Hippocampal formation (tissue), 2 donors: ENCODE measurements around the gene ARHGAP21.
A peak's percentile ranks its signal among the peaks of the same experiment; 100 is the strongest.

ENCODE experiments used
- DNase-seq, 2 donors: peaks; one replicate each; lab custom pipeline; 2025; lab: John Stamatoyannopoulos, UW

ARHGAP21 gene

GRCh38 chr10:24574161-24574560, 149.5 kb downstream of the ARHGAP21 start:
- no peak for DNase-seq

- no peak for DNase-seq
Measured at GRCh38 chr10:24571870-24572450, 151.7 kb downstream of the ARHGAP21 start.

DNA sequence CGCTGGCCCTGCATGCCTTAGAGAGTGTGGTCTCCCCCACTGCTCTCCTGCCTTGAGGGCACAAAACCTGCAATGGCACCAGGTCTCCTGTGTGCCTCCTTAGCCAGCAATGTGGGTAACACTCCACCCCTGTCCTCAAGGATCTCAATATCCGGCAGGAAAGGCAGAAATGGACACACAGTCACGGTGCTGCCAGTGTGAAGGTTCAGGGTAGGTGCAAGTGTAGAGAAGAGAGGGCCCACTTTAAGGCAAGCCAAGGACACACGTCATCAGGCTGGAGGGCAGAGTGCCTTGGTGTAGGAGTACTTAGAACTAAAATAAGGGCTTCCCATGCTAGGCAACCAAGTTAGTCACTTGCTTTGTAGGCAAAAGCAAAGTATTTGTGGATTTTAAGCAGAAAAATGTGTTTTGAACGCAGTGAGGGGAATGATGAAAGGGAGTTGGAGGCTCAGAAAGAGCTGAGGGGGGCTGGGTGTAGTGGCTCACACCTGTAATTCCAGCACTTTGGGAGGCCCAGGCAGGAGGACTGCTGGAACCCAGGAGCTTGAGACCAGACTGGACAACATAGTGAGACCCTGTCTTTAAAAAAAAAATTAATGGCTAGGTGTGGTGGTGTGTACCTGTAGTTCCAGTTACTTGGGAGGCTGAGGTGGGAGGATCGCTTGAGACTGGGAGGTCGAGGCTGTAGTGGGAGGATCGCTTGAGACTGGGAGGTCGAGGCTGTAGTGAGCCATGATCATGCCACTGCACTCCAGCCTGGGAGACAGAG, 152.8 kb downstream of the ARHGAP21 start:
- no peak for DNase-seq

DNA sequence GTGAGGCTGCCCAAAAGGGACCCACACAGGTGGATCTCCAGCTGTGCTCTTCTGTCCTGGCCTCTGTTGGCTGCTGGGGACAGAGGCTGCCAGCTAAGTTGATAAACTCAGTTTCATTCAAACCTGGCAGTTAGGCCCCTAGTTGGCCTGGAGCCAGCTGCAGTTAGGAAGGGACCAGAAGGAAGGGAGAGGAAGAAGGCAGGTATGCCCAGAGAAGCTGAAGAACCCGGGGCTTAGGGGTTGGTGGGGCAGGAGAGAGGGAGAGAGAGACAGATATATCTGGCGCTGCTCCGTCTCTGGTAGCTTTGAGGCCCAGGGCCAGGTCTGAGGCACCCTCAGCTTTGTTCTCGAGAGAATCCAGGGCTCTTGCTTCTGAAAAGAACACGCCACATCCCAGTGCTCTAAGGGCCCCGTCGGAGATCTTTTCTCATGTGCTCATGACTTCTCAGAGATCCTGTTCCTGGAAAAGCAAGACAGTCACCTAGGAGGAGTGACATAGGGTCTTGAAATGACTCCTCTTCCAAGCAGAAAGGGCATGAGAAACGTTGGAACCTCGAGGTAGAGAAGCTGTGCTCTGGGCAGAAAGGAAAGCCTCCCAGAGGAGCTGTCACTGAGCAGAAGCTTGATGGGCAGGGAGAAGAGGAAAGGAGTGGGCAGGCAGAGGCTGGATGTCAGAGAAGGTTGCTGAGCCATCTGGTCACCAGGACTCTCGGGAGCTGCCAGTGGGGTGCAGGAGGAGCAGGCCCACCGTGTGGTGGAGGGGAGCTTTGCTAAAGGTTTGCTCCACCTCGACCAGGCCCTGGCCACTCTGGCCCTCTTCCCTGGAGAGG, 153.6 kb downstream of the ARHGAP21 start:
- DNase-seq, result no peak

GRCh38 chr10:24569330-24569796, 154.3 kb downstream of the ARHGAP21 start:
- DNase-seq, result no peak

DNA sequence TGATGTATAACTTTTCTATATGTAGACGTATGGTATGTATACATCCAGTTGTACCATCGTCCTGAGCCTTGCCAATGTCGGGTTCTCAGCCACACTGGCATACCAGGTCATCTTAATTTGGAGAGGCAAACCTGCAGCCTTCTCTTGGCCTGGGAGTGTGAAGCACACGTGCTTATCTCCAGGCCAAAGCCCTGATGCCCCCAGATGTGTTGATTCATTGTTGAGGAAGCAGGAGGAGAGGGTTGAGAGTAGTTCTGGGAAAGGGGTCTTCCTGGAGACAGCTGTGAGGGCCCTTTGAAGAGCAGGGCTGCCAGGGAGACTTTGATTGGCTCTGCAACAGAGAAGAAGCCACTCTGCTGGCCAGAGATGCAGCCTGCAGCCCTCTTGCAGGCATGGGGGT, 155.6 kb downstream of the ARHGAP21 start:
- no peak for DNase-seq

DNA sequence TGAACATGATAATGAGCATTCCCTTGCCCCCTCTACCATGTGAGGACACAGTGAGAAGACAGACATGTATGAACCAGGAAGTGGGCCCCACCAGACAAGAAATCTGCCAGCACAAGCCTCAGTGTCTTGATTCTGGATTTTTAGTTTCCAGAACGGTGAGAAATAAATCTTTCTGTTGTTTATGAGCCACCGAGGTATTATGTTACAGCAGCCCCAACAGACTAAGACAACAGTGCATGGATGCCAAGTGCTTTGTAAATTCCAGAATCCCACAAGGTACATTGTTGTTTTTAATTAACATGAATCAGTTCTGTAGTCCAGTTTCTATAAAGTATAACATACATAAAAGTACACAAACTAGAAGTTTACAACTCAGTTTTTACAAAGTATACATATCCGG, 162.2 kb downstream of the ARHGAP21 start:
- DNase-seq, result no peak

DNA sequence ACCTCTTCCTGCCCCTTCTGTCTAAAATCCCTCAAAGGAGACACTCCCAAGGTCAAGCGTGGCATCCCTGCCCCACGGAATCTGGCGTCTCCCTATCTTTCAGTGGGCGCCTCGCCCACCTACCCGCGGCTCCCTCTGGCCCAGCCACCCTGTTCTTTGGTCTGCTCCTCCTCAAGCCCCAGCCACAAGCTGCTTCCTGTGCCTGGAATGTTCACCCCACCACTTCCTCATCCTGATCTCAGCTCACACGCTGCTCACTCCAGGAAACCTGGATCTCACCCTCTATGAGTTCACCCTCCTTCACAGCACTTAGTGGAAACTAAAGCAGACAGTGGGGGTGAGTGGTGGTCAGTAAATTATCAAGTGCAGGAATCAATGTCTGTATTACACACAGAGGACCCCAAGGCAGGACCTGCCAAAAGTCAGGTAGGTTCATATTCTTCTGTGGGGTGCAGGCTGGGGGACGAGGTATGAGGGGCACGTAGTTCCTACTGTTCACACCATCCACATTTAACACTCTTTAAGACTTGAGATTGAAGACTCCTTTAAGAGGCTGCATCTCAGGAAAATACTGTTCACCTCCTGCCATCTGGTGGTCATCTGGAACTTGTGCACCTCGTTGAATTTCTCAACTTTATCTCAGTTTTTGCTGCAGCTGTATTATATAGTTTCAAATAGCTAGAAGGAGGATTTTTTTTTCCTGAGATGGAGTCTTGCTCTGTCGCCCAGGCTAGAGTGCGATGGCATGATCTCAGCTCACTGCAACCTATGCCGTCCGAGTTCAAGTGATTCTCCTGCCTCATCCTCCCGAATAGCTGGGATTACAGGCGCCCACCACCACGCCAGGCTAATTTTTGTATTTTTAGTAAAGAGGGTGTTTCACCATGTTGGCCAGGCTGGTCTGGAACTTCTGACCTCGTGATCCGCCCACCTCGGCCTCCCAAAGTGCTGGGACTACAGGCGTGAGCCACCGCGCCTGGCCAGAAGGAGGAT, 166.6 kb downstream of the ARHGAP21 start:
- DNase-seq, result peak; percentile 8 to 28

- no peak for DNase-seq
Measured at GRCh38 chr10:24556126-24556749, 167.4 kb downstream of the ARHGAP21 start.

- no peak for DNase-seq
Measured at GRCh38 chr10:24554036-24554435, 169.7 kb downstream of the ARHGAP21 start.

GRCh38 chr10:24553051-24553612, 170.6 kb downstream of the ARHGAP21 start:
- no peak for DNase-seq

DNA sequence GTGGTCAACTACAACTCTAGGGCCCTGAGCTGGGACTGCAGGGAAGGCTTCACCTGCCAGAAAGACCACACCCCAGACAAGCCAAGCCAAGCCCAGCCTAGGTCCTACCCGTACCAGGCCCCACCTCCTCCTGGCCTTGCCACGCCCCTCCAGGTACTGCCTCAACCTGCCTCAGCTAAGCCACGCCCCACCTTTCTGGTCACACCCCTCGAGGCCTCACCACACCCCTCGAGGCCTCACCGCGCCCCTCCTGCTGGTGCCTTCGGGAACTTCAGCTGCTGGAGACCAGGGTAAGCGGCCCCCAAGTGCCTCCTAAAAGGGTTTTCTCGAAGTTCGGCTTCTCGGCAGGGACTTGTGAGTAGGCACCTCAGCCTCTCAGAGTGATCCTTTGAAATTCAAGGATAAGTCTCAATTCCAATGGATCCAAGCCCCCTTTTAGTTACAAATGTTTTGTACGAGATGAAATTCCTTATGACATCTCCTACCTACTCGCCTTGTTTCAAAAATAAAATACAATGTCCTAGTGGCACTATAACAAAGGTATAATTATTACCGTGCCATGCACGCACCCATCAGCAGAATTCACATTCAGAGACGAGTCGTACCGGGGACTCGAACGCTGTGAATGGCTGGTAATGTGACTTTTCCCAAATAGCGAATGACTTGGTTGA, 171.2 kb downstream of the ARHGAP21 start:
- DNase-seq, result no peak

GRCh38 chr10:24551161-24551560, 172.5 kb downstream of the ARHGAP21 start:
- no peak for DNase-seq

DNA sequence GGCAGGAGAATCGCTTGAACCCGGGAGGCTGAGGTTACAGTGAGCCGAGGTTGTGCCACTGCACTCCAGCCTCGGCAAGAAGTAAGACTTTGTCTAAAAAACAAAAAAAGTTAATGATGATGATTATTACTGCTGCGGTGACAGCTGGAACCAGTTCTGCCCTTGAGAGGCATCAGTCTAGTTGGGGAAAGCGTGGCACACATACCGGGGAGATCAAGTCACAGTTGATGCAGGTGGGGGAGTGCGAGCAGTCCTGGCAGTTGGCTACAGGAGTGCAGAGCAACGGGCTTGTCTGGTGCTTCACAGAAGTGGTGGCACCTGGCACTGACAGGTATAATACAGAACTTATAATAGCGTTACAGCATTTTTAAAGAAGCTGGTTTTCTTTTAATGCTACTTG, 173.0 kb downstream of the ARHGAP21 start:
- DNase-seq, result no peak

GRCh38 chr10:24545585-24545984, 178.1 kb downstream of the ARHGAP21 start:
- DNase-seq, result no peak

DNA sequence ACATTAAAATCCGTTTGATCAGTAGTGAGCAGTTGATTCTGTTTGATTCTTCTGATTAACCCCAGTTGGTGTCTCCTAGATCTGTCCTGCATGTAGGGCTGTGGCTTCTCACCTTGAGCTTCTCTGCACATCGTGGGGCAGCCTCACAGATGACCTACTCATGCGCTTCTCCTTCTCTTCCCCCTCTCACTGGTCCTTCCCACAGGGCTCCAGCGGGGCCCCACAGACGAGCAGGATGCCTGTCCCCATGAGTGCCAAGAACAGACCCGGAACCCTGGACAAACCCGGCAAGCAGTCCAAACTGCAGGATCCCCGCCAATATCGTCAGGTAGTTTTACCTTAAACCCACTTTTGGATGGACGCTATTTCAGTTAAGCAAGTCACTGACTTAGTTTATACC, 178.9 kb downstream of the ARHGAP21 start:
- no peak for DNase-seq

DNA sequence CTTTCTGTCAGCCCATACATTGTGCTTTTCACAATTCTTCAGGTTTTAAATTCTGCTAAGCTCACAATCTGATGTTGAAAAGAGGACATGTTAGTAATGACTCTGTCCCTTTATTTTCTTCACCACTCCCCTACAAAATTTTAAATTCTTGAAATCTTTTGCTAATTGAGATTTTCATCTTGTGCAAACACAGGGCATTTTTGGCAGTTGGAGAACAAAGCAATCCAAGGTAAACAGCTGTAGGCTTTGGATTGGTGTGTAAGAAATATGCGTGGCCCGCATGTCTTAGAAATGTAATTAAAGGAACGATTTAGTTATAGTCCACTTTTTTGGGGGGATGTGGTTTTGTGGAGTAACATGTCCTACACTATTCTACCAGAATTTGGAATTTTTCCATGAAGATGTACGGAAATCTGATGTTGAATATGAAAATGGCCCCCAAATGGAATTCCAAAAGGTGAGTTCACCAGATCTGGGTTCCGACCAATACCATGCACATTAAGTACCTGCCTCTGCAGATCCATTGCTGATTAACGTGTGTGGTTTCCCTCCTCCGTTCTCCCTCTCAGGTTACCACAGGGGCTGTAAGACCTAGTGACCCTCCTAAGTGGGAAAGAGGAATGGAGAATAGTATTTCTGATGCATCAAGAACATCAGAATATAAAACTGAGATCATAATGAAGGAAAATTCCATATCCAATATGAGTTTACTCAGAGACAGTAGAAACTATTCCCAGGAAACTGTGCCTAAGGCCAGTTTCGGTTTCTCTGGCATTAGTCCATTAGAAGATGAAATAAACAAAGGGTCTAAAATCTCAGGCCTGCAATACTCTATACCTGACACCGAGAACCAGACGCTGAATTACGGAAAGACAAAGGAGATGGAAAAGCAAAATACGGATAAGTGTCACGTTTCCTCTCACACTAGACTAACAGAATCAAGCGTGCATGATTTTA, 181.1 kb downstream of the ARHGAP21 start:
- DNase-seq, result no peak

DNA sequence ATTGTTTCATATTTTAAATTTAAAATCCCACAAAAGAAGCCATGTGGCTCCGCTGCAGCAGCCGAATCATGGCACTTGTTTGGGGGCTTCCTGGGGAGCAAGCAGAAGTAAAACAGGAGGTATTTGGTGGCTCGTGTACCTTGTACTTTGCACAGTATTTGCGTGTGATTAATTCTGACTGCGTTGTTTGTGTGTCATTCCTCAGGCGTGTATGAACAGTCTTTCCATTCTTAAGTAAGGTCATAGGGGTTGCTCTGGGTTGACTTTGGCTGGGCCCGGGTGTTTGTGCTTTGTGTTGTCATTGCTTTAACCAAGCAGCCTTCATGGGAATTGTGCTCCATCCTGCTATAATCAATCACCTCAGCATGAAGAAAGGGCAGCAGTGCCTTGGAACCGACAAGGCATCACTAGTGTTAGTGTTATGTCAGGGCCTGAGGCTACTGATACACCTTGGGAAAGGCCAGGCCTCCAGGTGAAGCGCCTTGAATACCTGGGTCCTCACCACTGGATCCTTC, 182.4 kb downstream of the ARHGAP21 start:
- no peak for DNase-seq

- DNase-seq, result no peak
Measured at GRCh38 chr10:24536636-24537035, 187.1 kb downstream of the ARHGAP21 start.
